Osteoblast (primary cell): ENCODE measurements around the gene ECE2. TPM values are rescaled to one million over a fixed set of nuclear protein-coding genes. Genes with fewer than 3 reads are reported as not detected.

Experiments used
- DNase-seq: peaks from one replicate; pipeline ENCODE4 v3.0.0; 2011; ENCODE audit warnings: low spot score, mixed read lengths; ENCODE audit not compliant: insufficient read length; ENCODE audit errors: missing footprints
- H2AFZ ChIP-seq: 2 replicates; pipeline ENCODE4 v1.6.0; 2011; ENCODE audit warnings: mild to moderate bottlenecking, low read length
- H3K27ac ChIP-seq: 2 replicates; pipeline ENCODE4 v1.5.1; 2011; ENCODE audit warnings: mild to moderate bottlenecking, low read depth, low read length, moderate library complexity
- H3K27me3 ChIP-seq: 2 replicates; pipeline ENCODE4 v1.6.0; 2012; ENCODE audit warnings: mild to moderate bottlenecking, control low read depth, inconsistent platforms, low read length, moderate library complexity; ENCODE audit not compliant: insufficient read depth
- H3K36me3 ChIP-seq: 2 replicates; pipeline ENCODE4 v1.5.1; 2011; ENCODE audit warnings: mild to moderate bottlenecking, low read length, control low read depth, moderate library complexity; ENCODE audit not compliant: insufficient read depth
- H3K4me1 ChIP-seq: 2 replicates; pipeline ENCODE4 v1.5.1; 2011; ENCODE audit warnings: mild to moderate bottlenecking, low read length, control low read depth, moderate library complexity; ENCODE audit not compliant: insufficient read depth
- H3K4me2 ChIP-seq: 2 replicates; pipeline ENCODE4 v1.6.0; 2011; ENCODE audit warnings: mild to moderate bottlenecking, low read length; ENCODE audit not compliant: insufficient read depth
- H3K4me3 ChIP-seq: fragments of 200-600 bp; sonication (generic); 3 replicates; pipeline ENCODE4 v1.5.1; 2012; ENCODE audit warnings: mild to moderate bottlenecking, low read length, inconsistent platforms; ENCODE audit not compliant: insufficient read depth
- H3K79me2 ChIP-seq: 2 replicates; pipeline ENCODE4 v1.6.0; 2012; ENCODE audit warnings: mild to moderate bottlenecking, low read length, control low read depth, inconsistent platforms; ENCODE audit not compliant: insufficient read depth
- H3K9me3 ChIP-seq: 2 replicates; pipeline ENCODE4 v1.5.1; 2011; ENCODE audit warnings: low read depth, low read length, control low read depth
- H4K20me1 ChIP-seq: 2 replicates; pipeline ENCODE4 v1.6.0; 2012; ENCODE audit warnings: mild to moderate bottlenecking, low read length, control low read depth; ENCODE audit not compliant: insufficient read depth
- CTCF ChIP-seq: IDR thresholded peaks from 2 replicates; pipeline ENCODE4 v1.5.1; 2011; ENCODE audit warnings: mild to moderate bottlenecking, low read depth, low read length, moderate library complexity; ENCODE audit errors: extremely low read depth
- total RNA-seq: library from RNA; depleted of rRNA; stranded (reverse); fragments of >200 nt; gene quantifications from 2 replicates; pipeline ENCODE4 v1.2.3, GENCODE V29; 2012

ECE2 gene
- total RNA-seq, 1 donor: not detected

GRCh38 chr3:184275381-184275701 is 481 bp upstream of the ECE2 start:
- no peak overlapping the region for H2AFZ ChIP-seq
- no peaks in the 10 kb centered on the region for H3K36me3 ChIP-seq
- H3K9me3 ChIP-seq: no peaks in the 10 kb centered on the region
- no peak overlapping the region for H3K4me3 ChIP-seq
- TF ChIP-seq CTCF: no peak
- H3K4me1 ChIP-seq: no peaks in the 10 kb centered on the region
- DNase-seq: peak; percentile 53
- H3K79me2 ChIP-seq: no peaks in the 10 kb centered on the region
- no peaks in the 10 kb centered on the region for H4K20me1 ChIP-seq
- H3K27ac ChIP-seq: no peak overlapping the region
- H3K27me3 ChIP-seq: peaks cover 43% of the 10 kb centered on the region
- H3K4me2 ChIP-seq: no peak overlapping the region

GRCh38 chr3:184277366-184277765 is 1.5 kb downstream of the ECE2 start:
- no peaks in the 10 kb centered on the region for H3K79me2 ChIP-seq
- peak; percentile 10 for DNase-seq
- H3K4me2 ChIP-seq: no peak overlapping the region
- H2AFZ ChIP-seq: no peak overlapping the region
- no peaks in the 10 kb centered on the region for H3K9me3 ChIP-seq
- H3K4me3 ChIP-seq: no peak overlapping the region
- H3K27me3 ChIP-seq: peaks cover 43% of the 10 kb centered on the region
- H4K20me1 ChIP-seq: no peaks in the 10 kb centered on the region
- H3K4me1 ChIP-seq: no peaks in the 10 kb centered on the region
- H3K36me3 ChIP-seq: no peaks in the 10 kb centered on the region
- TF ChIP-seq CTCF: no peak
- H3K27ac ChIP-seq: no peak overlapping the region

GRCh38 chr3:184282941-184283340 is 7.1 kb downstream of the ECE2 start:
- TF ChIP-seq CTCF: no peak
- Histone ChIP-seq H3K4me2 (no peak overlapping the region), H3K9me3 (no peaks in the 10 kb centered on the region), H4K20me1 (no peaks in the 10 kb centered on the region), H3K27me3 (peaks cover 20% of the 10 kb centered on the region), H3K79me2 (no peaks in the 10 kb centered on the region), H3K4me1 (no peaks in the 10 kb centered on the region), H2AFZ (no peak overlapping the region), H3K27ac (no peak overlapping the region), H3K4me3 (no peak overlapping the region), H3K36me3 (no peaks in the 10 kb centered on the region)
- DNase-seq: peak; percentile 35

- H3K27ac ChIP-seq: no peak overlapping the region
- DNase-seq: peak; percentile 26
- H4K20me1 ChIP-seq: no peaks in the 10 kb centered on the region
- H3K27me3 ChIP-seq: peaks cover 17% of the 10 kb centered on the region
- no peaks in the 10 kb centered on the region for H3K36me3 ChIP-seq
- H3K4me1 ChIP-seq: no peaks in the 10 kb centered on the region
- no peak for TF ChIP-seq CTCF
- no peak overlapping the region for H2AFZ ChIP-seq
- no peak overlapping the region for H3K4me2 ChIP-seq
- no peaks in the 10 kb centered on the region for H3K79me2 ChIP-seq
- no peak overlapping the region for H3K4me3 ChIP-seq
- H3K9me3 ChIP-seq: no peaks in the 10 kb centered on the region
Measured at GRCh38 chr3:184283681-184284080, 7.9 kb downstream of the ECE2 start.
